ENCODE data around the gene C6orf89.

Gene C6orf89

DNA sequence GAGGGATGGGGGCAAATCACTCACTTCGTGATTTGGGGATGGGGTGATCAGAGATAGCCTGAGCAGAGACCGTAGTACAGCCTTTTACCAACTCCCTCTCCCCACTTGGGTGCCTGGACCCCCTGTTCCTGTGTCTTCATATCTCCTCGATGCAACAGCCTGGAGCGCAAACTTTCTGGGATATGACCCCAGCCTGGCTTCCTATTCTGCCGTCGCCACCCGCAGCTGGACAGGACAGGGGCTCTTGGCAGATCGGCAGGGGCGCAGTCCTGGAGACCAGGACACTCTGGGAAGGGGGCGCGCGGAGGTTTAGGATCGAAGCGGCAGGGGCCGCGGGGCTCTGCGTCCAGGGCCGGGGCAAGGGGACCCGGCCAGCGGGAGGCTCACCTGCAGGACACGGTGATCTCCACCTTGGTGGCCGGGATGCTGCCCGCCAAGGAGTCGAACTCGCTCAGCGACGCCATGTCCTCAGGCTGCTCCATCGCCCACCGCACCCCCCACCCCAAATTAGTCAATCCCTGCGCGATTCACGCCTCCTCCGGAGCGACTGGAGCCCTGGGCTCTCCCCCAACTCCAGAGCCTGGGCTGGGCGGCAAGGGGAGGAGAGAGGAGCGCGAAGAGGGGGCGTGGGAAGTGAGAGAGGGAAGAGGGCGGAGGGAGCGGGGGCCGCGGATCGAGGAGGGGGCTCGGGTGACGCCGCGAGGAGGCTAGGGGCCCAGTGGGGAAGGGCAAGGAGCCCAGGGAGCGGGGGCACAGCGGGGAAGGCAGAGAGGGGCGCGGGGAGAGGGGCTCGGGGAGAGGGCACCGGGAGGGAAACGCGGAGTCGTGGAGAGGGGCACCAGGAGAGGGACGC, 46.6 kb upstream of the C6orf89 start, which contains the start of gene CPNE5:
CPNE5 (minus strand) TSS at position 549 of the 853 bp plus-strand sequence; CDS start at position 482, 67 bp downstream.
- Histone ChIP-seq H3K27me3 (ENCODE audit: insufficient read depth, low read depth) (no peaks in the 10 kb centered on the region), H3K4me1 (ENCODE audit: low read depth, poor library complexity, severe bottlenecking) (no peaks in the 10 kb centered on the region), H3K36me3 (ENCODE audit: insufficient read depth) (no peaks in the 10 kb centered on the region), H3K27ac (no peak within 1 kb of the TSS), H3K4me3 (IDR thresholded peaks at IDR 0.05; ENCODE audit: insufficient read depth, low read depth, low read length) (no peak within 1 kb of the TSS), H3K4me2 (no peak within 1 kb of the TSS), H3K79me2 (ENCODE audit: insufficient read depth, low read depth) (no peaks in the 10 kb centered on the region), H3K9ac (no peak within 1 kb of the TSS), H4K20me1 (ENCODE audit: insufficient read depth) (no peaks in the 10 kb centered on the region), H2AFZ (ENCODE audit: low read depth) (no peak within 1 kb of the TSS)
- TF ChIP-seq CTCF (conservative IDR thresholded peaks at IDR 0.05; ENCODE audit: low read depth, low read length), result no peak

DNA sequence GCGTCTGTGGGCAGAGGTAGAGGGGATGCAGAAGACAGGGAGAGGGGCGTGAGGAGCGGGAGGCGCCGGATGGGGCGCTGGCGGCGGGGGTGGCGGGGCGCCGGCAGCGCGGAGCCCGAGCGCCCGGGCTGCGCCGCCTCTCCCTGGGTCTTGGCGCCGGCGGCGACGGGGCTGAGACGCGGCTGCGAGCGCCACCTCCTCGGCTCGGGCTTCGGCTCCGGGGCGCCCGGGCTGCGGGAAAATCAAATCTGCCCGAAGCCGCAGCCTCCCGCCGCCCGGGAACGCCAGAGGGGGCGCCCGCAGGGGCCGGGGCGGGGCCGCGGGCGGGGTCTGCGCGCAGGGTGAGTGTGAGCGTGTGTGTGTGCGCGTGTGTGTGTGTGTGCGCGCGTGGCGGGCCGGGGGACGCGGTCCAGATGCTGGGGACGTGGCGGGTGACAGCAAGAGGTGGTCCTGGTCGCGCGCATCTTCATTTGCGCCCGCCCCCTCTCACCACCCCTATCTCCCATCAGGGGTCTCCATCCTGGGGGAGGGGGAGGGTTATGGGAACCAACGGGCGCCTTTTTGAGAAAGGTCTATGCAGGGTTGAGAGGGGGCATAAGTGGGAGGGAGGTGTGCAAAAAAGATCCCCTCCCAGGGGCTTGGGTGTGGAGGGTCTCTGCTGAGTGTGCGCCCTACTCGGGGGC, 45.9 kb upstream of the C6orf89 start:
- Histone ChIP-seq H3K4me2 (no peak overlapping the region), H3K4me1 (ENCODE audit: low read depth, poor library complexity, severe bottlenecking) (no peaks in the 10 kb centered on the region), H3K79me2 (ENCODE audit: insufficient read depth, low read depth) (no peaks in the 10 kb centered on the region), H3K27ac (no peak overlapping the region), H3K4me3 (IDR thresholded peaks at IDR 0.05; ENCODE audit: insufficient read depth, low read depth, low read length) (no peak overlapping the region), H3K9ac (no peak overlapping the region), H3K36me3 (ENCODE audit: insufficient read depth) (no peaks in the 10 kb centered on the region), H3K27me3 (ENCODE audit: insufficient read depth, low read depth) (no peaks in the 10 kb centered on the region), H4K20me1 (ENCODE audit: insufficient read depth) (no peaks in the 10 kb centered on the region), H2AFZ (ENCODE audit: low read depth) (no peak overlapping the region)
- TF ChIP-seq CTCF (conservative IDR thresholded peaks at IDR 0.05; ENCODE audit: low read depth, low read length), result no peak

- H3K36me3 ChIP-seq (ENCODE audit: insufficient read depth), result no peaks in the 10 kb centered on the region
- H3K9ac ChIP-seq, result no peak overlapping the region
- TF ChIP-seq CTCF (conservative IDR thresholded peaks at IDR 0.05; ENCODE audit: low read depth, low read length), result no peak
- no peaks in the 10 kb centered on the region for H3K27me3 ChIP-seq (ENCODE audit: insufficient read depth, low read depth)
- H3K27ac ChIP-seq, result no peak overlapping the region
- no peaks in the 10 kb centered on the region for H4K20me1 ChIP-seq (ENCODE audit: insufficient read depth)
- no peaks in the 10 kb centered on the region for H3K4me1 ChIP-seq (ENCODE audit: low read depth, poor library complexity, severe bottlenecking)
- H2AFZ ChIP-seq (ENCODE audit: low read depth), result no peak overlapping the region
- no peaks in the 10 kb centered on the region for H3K79me2 ChIP-seq (ENCODE audit: insufficient read depth, low read depth)
- no peak overlapping the region for H3K4me2 ChIP-seq
- no peak overlapping the region for H3K4me3 ChIP-seq (IDR thresholded peaks at IDR 0.05; ENCODE audit: insufficient read depth, low read depth, low read length)
These were observed 45.0 kb upstream of the C6orf89 start for GRCh38 chr6:36840432-36841403.

DNA sequence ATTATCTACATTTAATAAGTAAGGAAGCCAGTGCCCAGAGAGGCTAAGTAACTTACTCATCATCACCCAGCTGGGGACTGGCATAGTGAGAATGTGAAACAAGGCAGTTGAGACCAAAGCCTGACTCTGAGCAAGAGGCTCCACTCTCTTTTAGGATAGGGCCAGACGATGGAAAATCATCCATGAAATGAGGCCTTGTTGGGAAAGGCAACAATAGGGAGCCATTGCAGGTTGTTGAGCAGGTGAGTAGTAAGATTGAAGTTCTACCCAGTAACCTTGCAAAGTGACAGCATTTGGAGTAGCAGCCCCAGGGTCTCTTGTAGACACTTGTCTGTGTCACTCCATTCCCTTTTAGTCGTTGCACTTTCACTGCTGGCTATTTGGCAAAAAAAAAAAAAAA, 44.0 kb upstream of the C6orf89 start:
- Histone ChIP-seq H3K27ac (no peak overlapping the region), H3K4me3 (IDR thresholded peaks at IDR 0.05; ENCODE audit: insufficient read depth, low read depth, low read length) (no peak overlapping the region), H3K36me3 (ENCODE audit: insufficient read depth) (no peaks in the 10 kb centered on the region), H3K27me3 (ENCODE audit: insufficient read depth, low read depth) (no peaks in the 10 kb centered on the region), H4K20me1 (ENCODE audit: insufficient read depth) (no peaks in the 10 kb centered on the region), H3K9ac (no peak overlapping the region), H3K79me2 (ENCODE audit: insufficient read depth, low read depth) (no peaks in the 10 kb centered on the region), H3K4me2 (no peak overlapping the region), H2AFZ (ENCODE audit: low read depth) (no peak overlapping the region), H3K4me1 (ENCODE audit: low read depth, poor library complexity, severe bottlenecking) (no peaks in the 10 kb centered on the region)
- no peak for TF ChIP-seq CTCF (conservative IDR thresholded peaks at IDR 0.05; ENCODE audit: low read depth, low read length)
